K562 (cell line): Measurements from ENCODE around the gene KRABD2.
A peak's percentile ranks its signal among the peaks of the same experiment; 100 is the strongest.

Experiments
- BACH1 ChIP-seq: fragments of 200-800 bp; sonication (Bioruptor generic); IDR thresholded peaks from 2 replicates; pipeline ENCODE4 v1.6.1; 2016; ENCODE audit warnings: missing genetic modification characterization, missing compliant biosample characterization
- BHLHE40 ChIP-seq: IDR thresholded peaks from 2 replicates; pipeline ENCODE4 v1.6.1; 2011; ENCODE audit warnings: low read length, improper control_type of control experiment
- CBFA2T3 ChIP-seq: fragments of 450-650 bp; IDR thresholded peaks from 2 replicates; pipeline ENCODE4 v1.6.1; 2017
- CEBPG ChIP-seq, 3 experiments: fragments of 200-800 bp in 1 of 3; sonication (Bioruptor generic) in 1 of 3; sonication (generic) in 1 of 3; formaldehyde crosslinking in 1 of 3; IDR thresholded peaks in 2 of 3; conservative IDR thresholded peaks in 1 of 3; 2 replicates each; pipeline versions ENCODE4 v1.6.1 to v1.8.0; 2016 to 2022; ENCODE audit warnings: missing compliant biosample characterization in 2 of 3, missing genetic modification characterization in 2 of 3, mild to moderate bottlenecking in 1 of 3, missing genetic modification reagents in 1 of 3
- ELF4 ChIP-seq: fragments of 450-650 bp; formaldehyde crosslinking; IDR thresholded peaks from 2 replicates; pipeline ENCODE4 v1.4.0; 2022; ENCODE audit warnings: missing genetic modification characterization
- FOXA3 ChIP-seq, 2 experiments: fragments of 450-650 bp in 1 of 2; sonication (generic) in 1 of 2; formaldehyde crosslinking; IDR thresholded peaks in 1 of 2; conservative IDR thresholded peaks in 1 of 2; 2 replicates each; pipeline versions ENCODE4 v1.4.0 to v1.8.0; 2020 to 2022; ENCODE audit warnings: mild to moderate bottlenecking in 2 of 2, missing genetic modification reagents in 1 of 2
- ILK ChIP-seq: fragments of 450-650 bp; IDR thresholded peaks from 2 replicates; pipeline ENCODE4 v1.6.1; 2016; ENCODE audit warnings: missing genetic modification characterization, low read depth, mild to moderate bottlenecking, missing compliant biosample characterization, moderate library complexity, borderline replicate concordance
- NR2F6 ChIP-seq: fragments of 450-650 bp; formaldehyde crosslinking; IDR thresholded peaks from 2 replicates; pipeline ENCODE4 v1.4.0; 2020; ENCODE audit warnings: mild to moderate bottlenecking
- OTX1 ChIP-seq: fragments of 450-650 bp; formaldehyde crosslinking; IDR thresholded peaks from 2 replicates; pipeline ENCODE4 v1.4.0; 2022; ENCODE audit warnings: mild to moderate bottlenecking
- PML ChIP-seq: IDR thresholded peaks from 2 replicates; pipeline ENCODE4 v1.6.1; 2012; ENCODE audit warnings: low read length, inconsistent platforms
- PRPF4 ChIP-seq: fragments of 200-400 bp; formaldehyde crosslinking; IDR thresholded peaks from one replicate; pipeline ENCODE4 v1.6.1; 2017; ENCODE audit warnings: low read length, low read depth, mild to moderate bottlenecking; ENCODE audit not compliant: insufficient read depth, poor library complexity, severe bottlenecking
- RB1 ChIP-seq: fragments of 450-650 bp; IDR thresholded peaks from 2 replicates; pipeline ENCODE4 v1.6.1; 2017; ENCODE audit warnings: low read depth, mild to moderate bottlenecking
- RBM22 ChIP-seq: fragments of 200-400 bp; formaldehyde crosslinking; IDR thresholded peaks from 2 replicates; pipeline ENCODE4 v1.6.1; 2018; ENCODE audit warnings: low read length, low read depth; ENCODE audit not compliant: poor library complexity, severe bottlenecking
- RFX7 ChIP-seq: fragments of 250-450 bp; sonication (Bioruptor Pico); IDR thresholded peaks from 2 replicates; pipeline ENCODE4 v1.5.1; 2021; ENCODE audit warnings: mild to moderate bottlenecking
- SAFB2 ChIP-seq: fragments of 200-400 bp; formaldehyde crosslinking; IDR thresholded peaks from 2 replicates; pipeline ENCODE4 v1.6.1; 2018; ENCODE audit warnings: borderline replicate concordance, low read length, low read depth, moderate library complexity; ENCODE audit not compliant: severe bottlenecking
- SAP30 ChIP-seq: fragments of 200-600 bp; sonication (generic); IDR thresholded peaks from 2 replicates; pipeline ENCODE4 v1.6.1; 2012; ENCODE audit warnings: borderline replicate concordance, low read depth, mild to moderate bottlenecking, moderate library complexity, low read length, control low read depth, inconsistent platforms; ENCODE audit not compliant: insufficient read depth, poor library complexity, severe bottlenecking
- SMARCA5 ChIP-seq: fragments of 450-650 bp; IDR thresholded peaks from 2 replicates; pipeline ENCODE4 v1.6.1; 2016
- SMARCE1 ChIP-seq: fragments of 450-650 bp; IDR thresholded peaks from 2 replicates; pipeline ENCODE4 v1.7.1; 2016; ENCODE audit warnings: mild to moderate bottlenecking
- SNRNP70 ChIP-seq: fragments of 200-400 bp; formaldehyde crosslinking; optimal IDR thresholded peaks from 2 replicates; pipeline ENCODE3; 2017; ENCODE audit warnings: low read depth, low read length
- SUPT5H ChIP-seq: fragments of 450-650 bp; IDR thresholded peaks from 2 replicates; pipeline ENCODE4 v1.6.1; 2016
- TCF3 ChIP-seq: sonication (generic); formaldehyde crosslinking; IDR thresholded peaks from 2 replicates; pipeline ENCODE4 v1.4.0; 2020; ENCODE audit warnings: mild to moderate bottlenecking, missing genetic modification reagents
- TEAD2 ChIP-seq: fragments of 450-650 bp; IDR thresholded peaks from 2 replicates; pipeline ENCODE4 v1.6.1; 2016; ENCODE audit warnings: missing genetic modification characterization, control low read depth, missing compliant biosample characterization
- ZFP30 ChIP-seq: fragments of 250-450 bp; sonication (Bioruptor Pico); IDR thresholded peaks from 2 replicates; pipeline ENCODE4 v1.8.0; 2022; ENCODE audit warnings: moderate library complexity, mild to moderate bottlenecking, inconsistent platforms, borderline replicate concordance
- ZNF668 ChIP-seq: fragments of 250-450 bp; sonication (Bioruptor Pico); IDR thresholded peaks from 2 replicates; pipeline ENCODE4 v1.8.0; 2022; ENCODE audit warnings: mild to moderate bottlenecking, inconsistent platforms
- ZNF766 ChIP-seq: fragments of 200-800 bp; sonication (Bioruptor generic); conservative IDR thresholded peaks from 2 replicates; pipeline ENCODE4 v1.6.1; 2016; ENCODE audit warnings: missing genetic modification characterization, missing compliant biosample characterization
- TF ChIP-seq, protein P1 (sequence below): fragments of 250-450 bp; sonication (Bioruptor Pico); IDR thresholded peaks from 2 replicates; pipeline ENCODE4 v1.8.0; 2022; ENCODE audit warnings: inconsistent platforms, mild to moderate bottlenecking, moderate library complexity, borderline replicate concordance
- TF ChIP-seq, protein P2 (sequence below): fragments of 200-800 bp; sonication (Bioruptor generic); IDR thresholded peaks from 2 replicates; pipeline ENCODE4 v1.6.1; 2017; ENCODE audit warnings: missing genetic modification characterization, missing compliant biosample characterization

KRABD2 gene

GRCh38 chr17:8337802-8338752 lies 38.4 kb downstream of the KRABD2 start (continued):
- TF ChIP-seq, protein P1, sequence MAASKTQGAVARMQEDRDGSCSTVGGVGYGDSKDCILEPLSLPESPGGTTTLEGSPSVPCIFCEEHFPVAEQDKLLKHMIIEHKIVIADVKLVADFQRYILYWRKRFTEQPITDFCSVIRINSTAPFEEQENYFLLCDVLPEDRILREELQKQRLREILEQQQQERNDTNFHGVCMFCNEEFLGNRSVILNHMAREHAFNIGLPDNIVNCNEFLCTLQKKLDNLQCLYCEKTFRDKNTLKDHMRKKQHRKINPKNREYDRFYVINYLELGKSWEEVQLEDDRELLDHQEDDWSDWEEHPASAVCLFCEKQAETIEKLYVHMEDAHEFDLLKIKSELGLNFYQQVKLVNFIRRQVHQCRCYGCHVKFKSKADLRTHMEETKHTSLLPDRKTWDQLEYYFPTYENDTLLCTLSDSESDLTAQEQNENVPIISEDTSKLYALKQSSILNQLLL: no peak
- no peak for TF ChIP-seq CBFA2T3
- TF ChIP-seq TEAD2 (tag): no peak
- no peak for TF ChIP-seq ELF4
- no peak for TF ChIP-seq PRPF4
- peak; percentile 38; the same call in 1 of the 2 replicates for TF ChIP-seq SMARCE1
- TF ChIP-seq TCF3 (CRISPR knock-in tag): no peak
- TF ChIP-seq BHLHE40: 0 out of 2 replicates have a peak, but pooled peaks have one; percentile 19
- TF ChIP-seq SNRNP70: no peak
- TF ChIP-seq ZNF766 (CRISPR knock-in tag): peak; percentile 67
- TF ChIP-seq, protein P2, sequence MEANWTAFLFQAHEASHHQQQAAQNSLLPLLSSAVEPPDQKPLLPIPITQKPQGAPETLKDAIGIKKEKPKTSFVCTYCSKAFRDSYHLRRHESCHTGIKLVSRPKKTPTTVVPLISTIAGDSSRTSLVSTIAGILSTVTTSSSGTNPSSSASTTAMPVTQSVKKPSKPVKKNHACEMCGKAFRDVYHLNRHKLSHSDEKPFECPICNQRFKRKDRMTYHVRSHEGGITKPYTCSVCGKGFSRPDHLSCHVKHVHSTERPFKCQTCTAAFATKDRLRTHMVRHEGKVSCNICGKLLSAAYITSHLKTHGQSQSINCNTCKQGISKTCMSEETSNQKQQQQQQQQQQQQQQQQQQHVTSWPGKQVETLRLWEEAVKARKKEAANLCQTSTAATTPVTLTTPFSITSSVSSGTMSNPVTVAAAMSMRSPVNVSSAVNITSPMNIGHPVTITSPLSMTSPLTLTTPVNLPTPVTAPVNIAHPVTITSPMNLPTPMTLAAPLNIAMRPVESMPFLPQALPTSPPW (CRISPR knock-in tag): no peak; the same call in 1 of the 2 replicates
- TF ChIP-seq CEBPG (CRISPR knock-in tag; IDR thresholded peaks at IDR 0.05): peak; percentile 47; the same call in 1 of the 2 replicates
- no peak for TF ChIP-seq CEBPG (tag; conservative IDR thresholded peaks at IDR 0.05 in 1 of 2, IDR thresholded peaks at IDR 0.05 in 1 of 2)
- TF ChIP-seq SMARCA5: no peak
- TF ChIP-seq SUPT5H: no peak
- TF ChIP-seq PML: no peak
- no peak for TF ChIP-seq ILK (tag)
- TF ChIP-seq SAFB2: no peak
- TF ChIP-seq ZNF668 (CRISPR knock-in tag): no peak
- no peak for TF ChIP-seq OTX1 (CRISPR knock-in tag)
- TF ChIP-seq RBM22: no peak
- no peak for TF ChIP-seq SAP30
- no peak for TF ChIP-seq FOXA3 (CRISPR knock-in tag; conservative IDR thresholded peaks at IDR 0.05 in 1 of 2, IDR thresholded peaks at IDR 0.05 in 1 of 2)
- TF ChIP-seq RB1: no peak
- no peak for TF ChIP-seq BACH1 (tag)
- no peak for TF ChIP-seq ZFP30
- TF ChIP-seq RFX7 (CRISPR knock-in tag): no peak
- no peak for TF ChIP-seq NR2F6
